ENCODE data around the gene RECQL5.
"Not testable (repeated sequence)": the region's sequence is repeated elsewhere in the genome, so short reads cannot be mapped to it uniquely, and the experiment has no call there.

The RECQL5 gene

DNA sequence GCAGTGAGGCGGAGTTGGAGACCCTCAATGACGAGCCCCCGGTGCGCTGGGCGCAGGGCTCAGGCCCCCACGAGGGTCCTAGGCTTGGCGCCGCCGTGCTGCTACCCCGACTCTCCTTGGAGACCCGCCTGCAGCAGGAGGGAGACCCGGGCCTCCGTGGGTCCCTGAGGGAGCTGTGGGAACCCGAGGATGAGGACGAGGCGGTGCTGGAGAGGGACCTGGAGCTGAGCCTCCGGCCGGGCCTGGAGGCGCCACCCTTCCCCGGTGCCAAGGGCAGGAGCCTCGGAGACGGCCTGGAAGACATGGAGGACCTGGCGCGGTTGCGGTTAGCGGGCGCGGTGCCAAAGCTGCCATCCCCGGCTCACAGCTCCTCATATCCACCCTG lies 77.0 kb downstream of the RECQL5 start:
- DNase-seq = no peak

DNA sequence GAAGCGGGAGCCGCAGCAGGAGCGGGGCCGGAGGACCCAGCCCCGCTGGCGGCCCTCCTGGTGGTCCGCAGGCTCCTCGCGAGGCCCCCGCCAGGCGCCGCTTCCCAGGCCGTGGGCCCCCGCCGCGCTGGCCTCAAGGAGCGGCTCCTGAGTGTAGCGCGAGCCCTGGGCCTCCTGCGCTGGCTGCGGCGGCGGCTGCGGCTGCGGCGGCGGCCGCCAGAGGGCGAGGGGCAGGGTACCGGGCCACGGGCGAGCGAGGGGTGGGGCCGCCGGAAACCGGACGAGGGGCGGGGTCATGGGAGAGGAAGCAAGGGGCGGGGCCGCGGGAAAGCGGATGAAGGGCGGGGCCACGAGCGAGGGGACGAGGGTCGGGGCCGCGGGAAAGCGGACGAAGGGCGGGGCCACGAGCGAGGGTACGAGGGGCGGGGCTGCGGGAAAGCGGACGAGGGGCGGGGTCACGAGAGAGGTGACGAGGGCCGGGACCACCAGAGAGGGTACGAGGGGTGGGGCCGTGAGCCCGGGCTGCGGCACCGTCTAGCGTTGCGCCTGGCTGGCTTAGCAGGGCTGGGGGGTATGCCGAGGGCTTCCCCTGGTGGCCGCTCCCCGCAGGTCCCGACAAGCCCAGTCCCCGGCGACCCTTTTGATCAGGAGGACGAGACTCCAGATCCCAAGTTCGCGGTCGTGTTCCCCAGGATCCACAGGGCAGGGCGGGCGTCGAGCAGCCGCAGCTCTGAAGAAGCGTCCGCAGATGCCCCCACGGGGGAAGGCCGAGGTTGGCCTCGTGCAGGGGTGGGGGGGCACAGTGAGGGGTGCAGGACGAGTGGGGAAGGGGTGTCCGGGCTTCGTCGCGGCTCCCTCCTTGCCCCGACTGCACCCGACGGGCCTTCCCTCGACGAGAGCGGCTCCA lies 77.7 kb downstream of the RECQL5 start:
- peak; percentile 46 for DNase-seq

DNA sequence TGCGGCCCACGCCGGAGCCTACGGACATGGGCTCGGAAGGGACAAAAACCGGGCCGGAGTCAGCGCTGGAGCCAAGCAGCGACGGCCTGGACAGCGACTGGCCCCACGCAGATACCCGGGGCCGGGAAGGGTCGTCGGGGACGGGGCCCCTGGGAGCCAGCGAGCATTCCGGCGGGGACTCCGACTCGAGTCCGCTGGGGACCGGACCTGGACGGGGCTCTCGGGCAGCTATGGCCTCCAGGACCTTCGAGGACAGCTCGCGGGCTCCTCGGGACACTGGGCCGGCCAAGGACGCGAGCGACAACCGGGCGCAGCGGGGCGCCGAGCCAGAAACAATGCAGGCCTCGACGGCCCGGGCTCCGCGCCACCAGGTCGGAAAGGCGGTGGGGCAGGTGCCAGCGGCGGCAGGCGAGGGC lies 78.3 kb downstream of the RECQL5 start:
- no peak for DNase-seq

DNA sequence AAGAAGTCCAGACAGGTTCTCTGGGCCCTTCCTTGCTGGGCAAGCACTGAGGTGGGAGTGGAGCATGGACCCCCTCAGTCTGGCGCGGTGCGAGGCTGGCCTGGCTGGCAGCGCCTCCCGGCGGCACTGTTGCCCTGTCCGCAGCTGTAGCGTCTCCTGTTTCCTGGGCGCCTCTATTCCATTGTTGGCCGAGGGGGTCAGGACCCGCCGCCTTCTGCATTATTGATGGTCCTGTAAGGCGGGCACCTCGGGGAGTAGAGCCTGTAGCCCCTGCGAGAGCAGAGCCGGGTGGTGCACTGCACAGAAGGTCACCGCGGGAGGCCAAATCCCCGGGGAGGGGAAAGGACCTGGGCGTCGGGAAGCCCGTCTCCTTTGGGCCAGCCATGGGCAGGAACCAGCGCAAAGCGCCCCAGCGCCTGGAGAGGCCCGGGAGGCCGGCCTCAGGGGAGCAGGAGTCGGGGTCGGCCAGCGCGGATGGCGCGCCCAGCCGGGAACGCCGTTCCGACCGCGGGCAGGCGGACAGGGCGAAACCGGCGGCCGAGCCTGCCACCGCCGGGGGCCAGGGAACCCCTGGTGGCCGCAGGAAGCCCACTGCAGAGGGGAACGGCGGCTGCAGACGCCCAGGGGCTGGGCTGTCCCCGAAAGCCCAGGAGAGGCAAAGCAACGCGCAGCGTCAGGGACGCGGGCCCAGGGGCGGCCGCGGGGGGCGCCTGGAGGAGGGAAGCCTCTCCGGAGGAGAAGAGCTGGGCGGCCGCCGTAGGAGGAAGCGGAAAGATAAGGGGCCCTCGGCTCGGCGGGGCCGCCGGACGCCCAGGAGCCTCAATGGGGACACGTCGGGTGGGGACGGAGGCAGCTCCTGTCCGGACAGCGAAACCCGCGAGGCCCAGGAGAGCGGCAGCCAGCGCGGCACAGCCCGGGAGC lies 79.0 kb downstream of the RECQL5 start, which contains the start of gene MYO15B:
Gene MYO15B (plus strand): TSS at position 126 of the 921 bp plus-strand sequence. CDS start 258 bp downstream, at position 384.
- DNase-seq = peak; percentile 54

- no peak for DNase-seq
These were observed 82.1 kb downstream of the RECQL5 start for GRCh38 chr17:75584849-75585175.

DNA sequence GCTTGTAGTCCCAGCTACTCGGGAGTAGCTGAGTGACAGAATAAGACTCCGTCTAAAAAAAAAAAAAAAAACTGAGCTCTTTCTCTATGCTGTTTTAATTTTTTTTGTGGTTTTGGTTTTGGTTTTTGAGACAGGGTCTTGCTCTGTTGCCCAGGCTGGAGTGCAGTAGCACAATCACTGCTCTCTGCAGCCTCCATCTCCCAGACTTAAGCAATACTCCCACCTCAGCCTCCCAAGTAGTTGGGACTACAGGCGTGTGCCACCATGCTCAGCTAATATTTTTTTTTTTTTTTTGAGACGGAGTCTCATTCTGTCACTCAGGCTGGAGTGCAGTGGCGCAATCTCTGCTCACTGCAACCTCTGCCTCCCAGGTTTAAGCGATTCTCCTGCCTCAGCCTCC lies 83.8 kb downstream of the RECQL5 start:
- not testable (repeated sequence) for DNase-seq

GRCh38 chr17:75581121-75581725 lies 85.7 kb downstream of the RECQL5 start:
- peak; percentile 7 for DNase-seq
